Measurements from ENCODE around the gene RPS6KB2.

Gene RPS6KB2

GRCh38 chr11:67409261-67409666 is 19.0 kb upstream of the RPS6KB2 start:
- Histone ChIP-seq H3K4me3 (replicated peaks; ENCODE audit: insufficient read depth, low read length) (no peak overlapping the region), H3K27ac (replicated peaks) (peak overlapping the region; percentile 81)

GRCh38 chr11:67409781-67410368 is 18.4 kb upstream of the RPS6KB2 start:
- Histone ChIP-seq H3K4me3 (replicated peaks; ENCODE audit: insufficient read depth, low read length) (no peak overlapping the region), H3K27ac (replicated peaks) (peak overlapping the region; percentile 81), H3K27me3 (ENCODE audit: insufficient read depth, poor library complexity, severe bottlenecking) (no peaks in the 10 kb centered on the region)
- TF ChIP-seq REST (IDR thresholded peaks at IDR 0.05; ENCODE audit: insufficient replicate concordance, low read depth) (no peak), GABPA (IDR thresholded peaks at IDR 0.05; ENCODE audit: low read depth) (no peak), CTCF (IDR thresholded peaks at IDR 0.05; ENCODE audit: insufficient read depth, low read length) (no peak), POLR2AphosphoS5 (IDR thresholded peaks at IDR 0.05; ENCODE audit: low read depth) (no peak), SPI1 (IDR thresholded peaks at IDR 0.05; ENCODE audit: borderline replicate concordance, low read depth) (no peak)
- DNase-seq (ENCODE audit: low read depth in 1 of 2, low spot score in 1 of 2), result no peak

More at GRCh38 chr11:67409261-67409666, 19.0 kb upstream of the RPS6KB2 start:
- peak; percentile 64; the same call in 1 of the 2 replicates for TF ChIP-seq SPI1 (IDR thresholded peaks at IDR 0.05; ENCODE audit: borderline replicate concordance, low read depth)
- no peak for TF ChIP-seq CTCF (IDR thresholded peaks at IDR 0.05; ENCODE audit: insufficient read depth, low read length)
- TF ChIP-seq GABPA (IDR thresholded peaks at IDR 0.05; ENCODE audit: low read depth), result peak; percentile 63
- no peak for TF ChIP-seq REST (IDR thresholded peaks at IDR 0.05; ENCODE audit: insufficient replicate concordance, low read depth)
- TF ChIP-seq POLR2AphosphoS5 (IDR thresholded peaks at IDR 0.05; ENCODE audit: low read depth), result peak; percentile 87; the same call in 1 of the 2 replicates
- no peaks in the 10 kb centered on the region for H3K27me3 ChIP-seq (ENCODE audit: insufficient read depth, poor library complexity, severe bottlenecking)
- peak in 1 of 2 experiments; percentile 86 for DNase-seq (ENCODE audit: low read depth in 1 of 2, low spot score in 1 of 2)

GRCh38 chr11:67410369-67410831 is 17.9 kb upstream of the RPS6KB2 start:
- H3K27me3 ChIP-seq (ENCODE audit: insufficient read depth, poor library complexity, severe bottlenecking), result no peaks in the 10 kb centered on the region
- no peak for TF ChIP-seq SPI1 (IDR thresholded peaks at IDR 0.05; ENCODE audit: borderline replicate concordance, low read depth)
- DNase-seq (ENCODE audit: low read depth in 1 of 2, low spot score in 1 of 2), result no peak
- no peak overlapping the region for H3K4me3 ChIP-seq (replicated peaks; ENCODE audit: insufficient read depth, low read length)
- no peak overlapping the region; the same call in 1 of the 2 replicates for H3K27ac ChIP-seq (replicated peaks)

GRCh38 chr11:67410984-67411784 is 17.1 kb upstream of the RPS6KB2 start:
- no peaks in the 10 kb centered on the region for H3K27me3 ChIP-seq (ENCODE audit: insufficient read depth, poor library complexity, severe bottlenecking)
- TF ChIP-seq CTCF (IDR thresholded peaks at IDR 0.05; ENCODE audit: insufficient read depth, low read length) (no peak), REST (IDR thresholded peaks at IDR 0.05; ENCODE audit: insufficient replicate concordance, low read depth) (no peak), GABPA (IDR thresholded peaks at IDR 0.05; ENCODE audit: low read depth) (no peak), POLR2AphosphoS5 (IDR thresholded peaks at IDR 0.05; ENCODE audit: low read depth) (no peak), SPI1 (IDR thresholded peaks at IDR 0.05; ENCODE audit: borderline replicate concordance, low read depth) (no peak)
- no peak overlapping the region for H3K27ac ChIP-seq (replicated peaks)
- DNase-seq (ENCODE audit: low read depth in 1 of 2, low spot score in 1 of 2), result no peak
- H3K4me3 ChIP-seq (replicated peaks; ENCODE audit: insufficient read depth, low read length), result no peak overlapping the region

All from HL-60 (cell line).